Ovary (tissue), 9 donors: Measurements from ENCODE around the gene ST6GALNAC3. TPM values are rescaled to one million over a fixed set of nuclear protein-coding genes. Genes with fewer than 3 reads are reported as not detected.

Source experiments
- DNase-seq, 5 donors: peaks; one replicate each; pipeline ENCODE4 v3.0.0-alpha.2; 2019 to 2020
- H3K27ac ChIP-seq, 2 donors: fragments of 200-600 bp; one replicate each; pipeline versions ENCODE4 v1.5.1 to v1.8.0; 2019 to 2022
- H3K27me3 ChIP-seq: fragments of 200-600 bp; one replicate; pipeline ENCODE4 v1.8.0; 2022
- H3K36me3 ChIP-seq: fragments of 200-600 bp; sonication (generic); one replicate; pipeline ENCODE4 v1.5.1; 2019
- H3K4me1 ChIP-seq: one replicate; pipeline ENCODE4 v1.8.1; 2013; ENCODE audit warnings: mild to moderate bottlenecking, moderate library complexity; ENCODE audit not compliant: insufficient read depth
- H3K4me3 ChIP-seq: fragments of 200-600 bp; sonication (generic); one replicate; pipeline ENCODE4 v1.5.1; 2017
- H3K9me3 ChIP-seq, 2 donors: fragments of 200-600 bp in 1 of 2; sonication (generic) in 1 of 2; one replicate each; pipeline versions ENCODE4 v1.5.1 to v1.8.1; 2013 to 2019; ENCODE audit warnings: mild to moderate bottlenecking in 1 of 2, moderate library complexity in 1 of 2
- EP300 ChIP-seq: sonication (generic); formaldehyde crosslinking; IDR thresholded peaks from one replicate; pipeline ENCODE4 v1.6.1; 2017; ENCODE audit warnings: antibody characterized with exemption
- POLR2A ChIP-seq: fragments of 450-650 bp; IDR thresholded peaks from one replicate; pipeline ENCODE4 v1.6.1; 2017; ENCODE audit warnings: antibody characterized with exemption, mild to moderate bottlenecking, moderate library complexity
- WGBS, 3 donors: extraction: QIAGEN DNeasy Blood & Tissue Kit in 1 of 3; methylation state at CpG; one replicate each; pipeline versions ENCODE4 v1.1.5 to v1.1.7; 2013 to 2017; 5-methylcytosine and 5-hydroxymethylcytosine counted together
- intact Hi-C, 4 donors: fragments of 100-400 bp; cut with DNase I; formaldehyde crosslinking; loops; one replicate each; pipeline versions ENCODE4 v1.11.0 to v1.15.1; 2022 to 2023
- polyA plus RNA-seq, 2 donors: library from polyadenylated mRNA; stranded (reverse); fragments of 200-250 nt in 1 of 2; fragments of 350-450 nt in 1 of 2; fragmentation: Illumina TruSeq in 1 of 2; extraction: RNeasy Lipid Tissue Mini Kit (QIAGEN cat#74804) in 1 of 2; gene quantifications; one replicate each; pipeline ENCODE4 v1.2.3, GENCODE V29; 2013 to 2014
- total RNA-seq, 7 donors: library from RNA; depleted of rRNA in 2 of 7; stranded (reverse); fragments of >200 nt in 2 of 7; fragmentation: NEBNext Ultra II Directional in 3 of 7; extraction: Animal tissue kit (Norgen Biotek cat#: 25700) in 3 of 7; gene quantifications; one replicate each; pipeline versions ENCODE4 v1.1.0 to v1.2.4, GENCODE V29; 2016 to 2023
- TF ChIP-seq, protein P1 (sequence below), 3 donors: fragments of 450-650 bp in 2 of 3; fragments of 200-600 bp in 1 of 3; IDR thresholded peaks; one replicate each; pipeline versions ENCODE4 v1.5.1 to v1.8.0; 2016 to 2022; ENCODE audit warnings: antibody characterized with exemption in 3 of 3, mild to moderate bottlenecking in 1 of 3
- donor health status: DM: no; HTN: no; CAD: no; lungs with moderate emphysema.
- donor health status: DM: no; HTN: no; CAD: no.
- donor health status: Bipolar disorder and iron deficiency.
- donor health status: DM: yes; HTN: yes; CAD: no.
- donor health status: DM: no; HTN: no; CAD: no.
- donor health status: DM: yes; HTN: yes; CAD: no.

ST6GALNAC3 gene
- total and polyA plus RNA-seq, 9 donors = 1.9 to 6.7 (median 4.0) TPM

DNA sequence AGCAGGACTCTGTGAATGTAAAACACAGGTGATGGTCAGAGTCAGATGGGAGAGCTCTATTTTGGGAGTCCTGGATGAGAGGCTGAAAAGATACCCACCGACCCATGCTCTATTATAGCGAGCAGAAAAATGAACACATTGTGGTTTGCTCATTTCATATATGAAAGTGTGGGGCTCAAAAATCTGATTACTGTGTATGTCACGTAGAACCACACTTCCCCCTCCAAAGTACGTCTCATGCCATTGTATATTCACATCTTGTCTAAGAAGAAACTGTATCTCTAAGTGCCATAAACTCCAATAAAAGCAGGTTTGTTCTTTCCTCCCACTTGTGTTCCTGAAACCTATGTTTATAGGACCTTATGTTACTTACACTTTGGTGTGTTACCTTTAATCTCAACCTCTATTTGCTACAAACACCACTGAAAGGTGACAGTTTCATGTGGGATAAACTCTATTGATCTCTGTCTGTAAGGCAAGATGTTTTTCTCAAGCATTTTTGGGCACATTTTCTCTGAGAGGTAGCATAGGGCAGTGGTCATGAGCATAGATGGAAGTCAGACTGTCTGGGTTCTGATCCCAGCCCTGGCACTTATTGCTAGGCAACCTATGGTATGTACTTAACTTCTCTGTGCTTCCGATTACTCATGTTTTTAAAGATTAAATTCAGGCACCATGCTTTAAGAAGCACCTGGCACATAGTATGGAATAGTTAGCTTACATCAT lies 214.4 kb downstream of the ST6GALNAC3 start:
- Histone ChIP-seq H3K27ac (no peak overlapping the region), H3K36me3 (no peaks in the 10 kb centered on the region), H3K4me1 (peaks cover 2% of the 10 kb centered on the region), H3K4me3 (no peak overlapping the region), H3K27me3 (no peaks in the 10 kb centered on the region), H3K9me3 (no peaks in the 10 kb centered on the region)
- intact Hi-C loops = no loop called here
- no peak for DNase-seq
- TF ChIP-seq POLR2A = no peak
- TF ChIP-seq, protein P1, sequence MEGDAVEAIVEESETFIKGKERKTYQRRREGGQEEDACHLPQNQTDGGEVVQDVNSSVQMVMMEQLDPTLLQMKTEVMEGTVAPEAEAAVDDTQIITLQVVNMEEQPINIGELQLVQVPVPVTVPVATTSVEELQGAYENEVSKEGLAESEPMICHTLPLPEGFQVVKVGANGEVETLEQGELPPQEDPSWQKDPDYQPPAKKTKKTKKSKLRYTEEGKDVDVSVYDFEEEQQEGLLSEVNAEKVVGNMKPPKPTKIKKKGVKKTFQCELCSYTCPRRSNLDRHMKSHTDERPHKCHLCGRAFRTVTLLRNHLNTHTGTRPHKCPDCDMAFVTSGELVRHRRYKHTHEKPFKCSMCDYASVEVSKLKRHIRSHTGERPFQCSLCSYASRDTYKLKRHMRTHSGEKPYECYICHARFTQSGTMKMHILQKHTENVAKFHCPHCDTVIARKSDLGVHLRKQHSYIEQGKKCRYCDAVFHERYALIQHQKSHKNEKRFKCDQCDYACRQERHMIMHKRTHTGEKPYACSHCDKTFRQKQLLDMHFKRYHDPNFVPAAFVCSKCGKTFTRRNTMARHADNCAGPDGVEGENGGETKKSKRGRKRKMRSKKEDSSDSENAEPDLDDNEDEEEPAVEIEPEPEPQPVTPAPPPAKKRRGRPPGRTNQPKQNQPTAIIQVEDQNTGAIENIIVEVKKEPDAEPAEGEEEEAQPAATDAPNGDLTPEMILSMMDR (IDR thresholded peaks at IDR 0.05) = no peak
- no peak for TF ChIP-seq EP300
- WGBS, 3 donors = 90 to 95% (median 95%) methylated on average over 5 of the region's 5 CpGs

DNA sequence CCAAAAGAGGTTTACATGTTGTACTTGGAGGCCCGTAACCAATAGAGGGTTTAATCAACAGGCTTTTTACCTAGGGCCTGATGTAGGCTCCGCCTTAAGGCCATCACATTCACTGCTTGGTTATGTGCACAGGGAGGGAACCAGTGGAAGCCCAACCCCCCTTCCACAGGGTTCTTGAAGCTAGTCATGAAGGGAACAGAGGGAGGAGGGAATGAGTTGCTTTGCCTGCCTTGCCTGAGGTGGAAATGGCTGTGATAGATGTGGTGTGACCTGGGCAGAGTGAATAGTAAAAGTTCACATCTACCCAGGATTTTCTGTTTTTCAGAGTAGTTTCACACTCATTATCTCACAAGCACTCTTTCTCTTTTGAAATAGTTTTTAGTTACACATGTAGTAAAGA lies 215.1 kb downstream of the ST6GALNAC3 start:
- 90 to 96% (median 95%) methylated on average over 2 of the region's 2 CpGs for WGBS, 3 donors
- Histone ChIP-seq H3K36me3 (no peaks in the 10 kb centered on the region), H3K4me1 (peaks cover 2% of the 10 kb centered on the region), H3K9me3 (no peaks in the 10 kb centered on the region), H3K27me3 (no peaks in the 10 kb centered on the region), H3K27ac (no peak overlapping the region), H3K4me3 (no peak overlapping the region)
- TF ChIP-seq, protein P1 (IDR thresholded peaks at IDR 0.05) = no peak
- TF ChIP-seq EP300 (no peak), POLR2A (no peak)
- intact Hi-C loops = no loop called here
- no peak for DNase-seq

DNA sequence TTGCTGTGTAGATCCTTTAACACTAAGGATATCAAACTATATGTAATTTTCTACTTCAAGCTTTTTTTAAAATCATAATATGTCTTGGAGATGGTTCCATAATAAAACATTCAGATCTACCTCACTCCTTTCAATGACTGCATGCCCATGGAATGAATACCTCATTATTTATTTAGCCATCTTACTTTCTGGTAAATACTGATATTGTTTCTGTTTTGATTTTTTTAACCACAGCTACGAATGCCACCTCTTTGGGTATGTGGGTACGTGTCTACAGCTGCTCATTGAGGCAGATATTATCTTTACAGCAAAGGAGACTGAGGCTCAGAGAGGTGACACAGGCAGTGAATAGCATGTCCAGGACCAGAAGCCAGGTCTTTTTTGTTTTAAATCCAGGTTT lies 215.7 kb downstream of the ST6GALNAC3 start:
- WGBS, 3 donors = 87 to 94% (median 89%) methylated on average over 2 of the region's 2 CpGs
- intact Hi-C loops = no loop called here
- Histone ChIP-seq H3K27me3 (no peaks in the 10 kb centered on the region), H3K36me3 (no peaks in the 10 kb centered on the region), H3K4me3 (no peak overlapping the region), H3K9me3 (no peaks in the 10 kb centered on the region), H3K27ac (no peak overlapping the region), H3K4me1 (peaks cover 2% of the 10 kb centered on the region)
- TF ChIP-seq EP300 (no peak), POLR2A (no peak)
- TF ChIP-seq, protein P1 (IDR thresholded peaks at IDR 0.05) = no peak
- no peak for DNase-seq

DNA sequence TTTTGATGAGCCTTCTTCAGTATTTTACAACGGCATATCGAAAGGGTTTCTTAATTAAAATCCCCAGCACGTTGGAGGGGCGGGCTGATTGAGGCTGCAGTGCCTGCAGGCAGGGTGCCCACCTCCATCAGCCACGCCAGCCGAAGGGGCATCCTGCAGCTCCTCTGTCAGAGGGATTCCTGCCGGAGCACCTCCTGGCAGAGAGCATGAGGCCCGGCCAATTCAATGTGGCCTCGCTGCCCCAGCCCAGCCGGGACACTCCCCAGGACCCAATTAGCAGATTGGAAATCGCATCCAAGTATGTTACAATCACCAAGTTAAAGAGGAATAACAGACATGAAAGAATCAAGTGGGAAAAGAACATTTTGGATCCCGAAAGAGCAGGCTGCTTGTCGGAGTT lies 216.6 kb downstream of the ST6GALNAC3 start:
- H3K9me3 ChIP-seq = no peaks in the 10 kb centered on the region
- H3K4me1 ChIP-seq = peaks cover 2% of the 10 kb centered on the region
- WGBS, 3 donors = 75 to 79% (median 78%) methylated on average over 13 of the region's 13 CpGs
- no peak for DNase-seq
- no peaks in the 10 kb centered on the region for H3K36me3 ChIP-seq
- H3K27ac ChIP-seq = no peak overlapping the region
- H3K27me3 ChIP-seq = no peaks in the 10 kb centered on the region
- no peak overlapping the region for H3K4me3 ChIP-seq
- intact Hi-C loops = no loop called here
- TF ChIP-seq POLR2A = no peak
- no peak for TF ChIP-seq EP300
- TF ChIP-seq, protein P1 (IDR thresholded peaks at IDR 0.05) = no peak
